ENCODE data around the gene PSMG1.

- TF ChIP-seq CTCF (IDR thresholded peaks at IDR 0.05; ENCODE audit: low read depth, low read length): no peak
- no peak for TF ChIP-seq POLR2A (IDR thresholded peaks at IDR 0.05; ENCODE audit: extremely low read depth, insufficient read length)
- TF ChIP-seq MAX (IDR thresholded peaks at IDR 0.05; ENCODE audit: low read depth, low read length): no peak
Observed at GRCh38 chr21:39131791-39132190, 51.5 kb downstream of the PSMG1 start.
